GM21390 (cell line): Measurements from ENCODE around the gene PPT2.
"Not testable (repeated sequence)": the region's sequence is repeated elsewhere in the genome, so short reads cannot be mapped to it uniquely, and the experiment has no call there.

ENCODE experiments used
- ATAC-seq: cut with Tn5 transposase; IDR thresholded peaks from one replicate; pipeline ENCODE4 v1.9.1; 2021; ENCODE audit not compliant: unreplicated experiment

Gene PPT2

GRCh38 chr6:32175711-32176475 lies 22.0 kb downstream of the PPT2 start, which contains the start of gene AGPAT1:
TSS of gene AGPAT1 (minus strand) at chr6:32176084. CDS start at chr6:32171496, 4,588 bp downstream.
- peak; percentile 40 for ATAC-seq

GRCh38 chr6:32176476-32177182 lies 22.7 kb downstream of the PPT2 start:
- no peak for ATAC-seq

GRCh38 chr6:32177183-32177787 lies 23.3 kb downstream of the PPT2 start:
- peak; percentile 4 for ATAC-seq

- ATAC-seq = peak; percentile 74
Observed at GRCh38 chr6:32177788-32178546, 24.0 kb downstream of the PPT2 start, which contains the start of gene RNF5. TSS of gene RNF5 (plus strand) at chr6:32178405. CDS start at chr6:32178512, 107 bp downstream.

GRCh38 chr6:32178547-32179440 lies 24.9 kb downstream of the PPT2 start:
- no peak for ATAC-seq

- ATAC-seq = no peak
Observed at GRCh38 chr6:32179766-32180405, 25.9 kb downstream of the PPT2 start.

- ATAC-seq = no peak
Observed at GRCh38 chr6:32181148-32181702, 27.3 kb downstream of the PPT2 start.

GRCh38 chr6:32181915-32182529 lies 28.1 kb downstream of the PPT2 start:
- ATAC-seq = no peak

- ATAC-seq = no peak
Observed at GRCh38 chr6:32182555-32182981, 28.6 kb downstream of the PPT2 start.

- ATAC-seq = no peak
Observed at GRCh38 chr6:32183030-32183429, 29.1 kb downstream of the PPT2 start.

- no peak for ATAC-seq
Observed at GRCh38 chr6:32183483-32184083, 29.6 kb downstream of the PPT2 start.

- ATAC-seq = no peak
Observed at GRCh38 chr6:32184084-32184640, 30.2 kb downstream of the PPT2 start, which contains the start of gene AGER. TSS of gene AGER (minus strand) at chr6:32184253. CDS start at chr6:32184222, 31 bp downstream.

- not testable (repeated sequence) for ATAC-seq
Observed at GRCh38 chr6:32185681-32186131, 31.8 kb downstream of the PPT2 start.

GRCh38 chr6:32186151-32186840 lies 32.4 kb downstream of the PPT2 start:
- not testable (repeated sequence) for ATAC-seq

- no peak for ATAC-seq
Observed at GRCh38 chr6:32187009-32187709, 33.2 kb downstream of the PPT2 start.

GRCh38 chr6:32187725-32188380 lies 33.9 kb downstream of the PPT2 start:
- ATAC-seq = not testable (repeated sequence)
